GM19395 (cell line): ENCODE data around the gene NMRK2.

Source experiments
- ATAC-seq: cut with Tn5 transposase; IDR thresholded peaks from one replicate; pipeline ENCODE4 v1.9.1; 2021; ENCODE audit warnings: mild to moderate bottlenecking, moderate library complexity; ENCODE audit not compliant: unreplicated experiment

NMRK2 gene

GRCh38 chr19:3980353-3981251 is 47.7 kb downstream of the NMRK2 start:
- no peak for ATAC-seq

DNA sequence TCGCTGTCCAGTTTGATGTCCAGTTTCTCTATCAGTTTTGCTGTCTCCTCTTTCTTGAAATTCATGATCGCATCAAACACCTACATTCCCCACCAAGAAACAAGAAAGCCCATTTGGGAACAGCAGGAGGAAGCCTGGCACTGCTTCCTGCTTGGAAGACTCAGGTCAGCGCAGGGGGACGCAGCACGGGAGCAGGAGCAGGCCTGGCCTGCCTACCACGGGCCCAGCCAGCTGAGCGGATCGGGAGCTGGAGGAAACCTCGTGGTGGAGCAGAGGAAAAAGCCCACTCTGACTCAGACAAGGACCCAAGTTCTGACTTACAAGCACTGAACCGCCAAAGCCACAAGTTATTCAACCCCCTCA is 48.5 kb downstream of the NMRK2 start:
- ATAC-seq = no peak

DNA sequence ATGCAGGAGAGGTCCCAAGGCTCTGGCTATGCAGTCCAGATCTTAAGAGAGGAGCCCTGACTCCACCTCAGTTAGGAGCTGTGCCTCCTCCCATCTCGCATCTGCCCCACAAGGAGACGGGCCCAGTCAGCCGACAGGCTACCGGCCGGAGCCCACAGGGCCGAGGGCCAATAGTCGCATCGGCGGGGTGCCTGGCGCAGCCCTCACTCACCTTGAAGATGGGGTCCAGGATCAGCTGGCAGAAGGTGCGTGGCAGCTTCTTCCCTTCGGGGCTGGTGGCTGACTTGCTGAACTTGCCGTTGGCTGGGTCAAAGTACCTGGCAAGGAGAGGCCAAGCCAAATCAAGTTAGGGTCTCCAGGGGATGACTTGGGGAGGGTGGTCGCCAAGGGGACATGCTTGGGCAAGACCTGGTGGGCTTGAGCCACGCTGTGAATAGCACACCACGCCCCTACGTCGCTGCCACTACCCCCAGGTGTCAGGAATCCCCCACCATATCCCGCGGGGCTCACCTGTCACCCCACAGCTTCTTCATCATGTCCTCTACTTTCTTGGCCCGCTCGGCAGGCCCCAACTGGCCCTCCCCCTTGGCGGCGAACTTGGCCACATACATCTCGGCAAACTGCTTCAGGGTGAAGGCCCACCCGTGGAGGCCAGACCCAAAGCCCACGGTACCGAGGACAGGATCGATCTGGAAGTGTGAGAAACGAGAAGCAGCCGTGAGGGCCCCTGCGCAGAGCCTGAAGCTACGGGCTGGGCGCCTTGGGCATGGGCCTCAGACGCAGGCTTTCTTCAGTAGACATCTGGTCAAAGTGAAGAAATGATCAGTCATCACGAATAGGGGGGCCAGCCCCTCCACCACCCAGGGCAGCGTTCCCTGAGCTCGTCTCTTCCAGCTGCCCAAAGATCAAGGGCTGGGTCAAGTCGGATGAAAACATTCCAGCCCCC is 49.1 kb downstream of the NMRK2 start:
- no peak for ATAC-seq

GRCh38 chr19:3982701-3983541 is 50.1 kb downstream of the NMRK2 start:
- ATAC-seq = no peak

GRCh38 chr19:3983542-3983914 is 50.7 kb downstream of the NMRK2 start:
- no peak for ATAC-seq

DNA sequence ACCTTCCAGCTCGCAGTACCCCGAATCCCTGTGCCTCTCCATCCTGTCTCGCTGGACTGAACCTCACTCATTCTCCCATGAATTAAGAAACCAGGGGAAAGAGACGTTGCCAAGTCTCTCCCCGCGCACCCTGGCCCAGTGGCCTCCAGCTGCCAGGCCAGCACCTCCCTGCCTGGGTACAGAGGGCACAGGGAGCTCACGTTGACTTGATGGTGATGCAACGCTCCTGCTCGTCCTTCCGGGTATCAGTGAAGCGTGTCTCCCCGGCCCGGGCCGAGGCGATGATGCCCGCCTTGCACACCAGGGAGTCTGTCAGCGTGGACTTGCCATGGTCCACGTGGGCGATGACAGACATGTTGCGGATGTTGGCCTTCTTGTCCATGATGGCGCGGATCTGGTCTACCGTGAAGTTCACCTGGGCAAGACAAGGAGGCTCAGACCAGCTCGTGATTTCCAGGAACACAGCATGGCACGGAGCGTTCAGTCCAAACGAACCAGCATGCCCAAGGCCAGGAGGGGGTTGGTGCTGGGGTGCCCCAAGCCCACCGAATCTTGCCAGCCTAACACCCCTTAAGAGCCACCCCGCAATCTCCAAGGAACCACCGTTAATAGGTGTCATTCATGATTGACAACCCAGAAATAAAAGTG is 51.2 kb downstream of the NMRK2 start:
- no peak for ATAC-seq

- no peak for ATAC-seq
Observed at GRCh38 chr19:3984584-3984907, 51.7 kb downstream of the NMRK2 start.

DNA sequence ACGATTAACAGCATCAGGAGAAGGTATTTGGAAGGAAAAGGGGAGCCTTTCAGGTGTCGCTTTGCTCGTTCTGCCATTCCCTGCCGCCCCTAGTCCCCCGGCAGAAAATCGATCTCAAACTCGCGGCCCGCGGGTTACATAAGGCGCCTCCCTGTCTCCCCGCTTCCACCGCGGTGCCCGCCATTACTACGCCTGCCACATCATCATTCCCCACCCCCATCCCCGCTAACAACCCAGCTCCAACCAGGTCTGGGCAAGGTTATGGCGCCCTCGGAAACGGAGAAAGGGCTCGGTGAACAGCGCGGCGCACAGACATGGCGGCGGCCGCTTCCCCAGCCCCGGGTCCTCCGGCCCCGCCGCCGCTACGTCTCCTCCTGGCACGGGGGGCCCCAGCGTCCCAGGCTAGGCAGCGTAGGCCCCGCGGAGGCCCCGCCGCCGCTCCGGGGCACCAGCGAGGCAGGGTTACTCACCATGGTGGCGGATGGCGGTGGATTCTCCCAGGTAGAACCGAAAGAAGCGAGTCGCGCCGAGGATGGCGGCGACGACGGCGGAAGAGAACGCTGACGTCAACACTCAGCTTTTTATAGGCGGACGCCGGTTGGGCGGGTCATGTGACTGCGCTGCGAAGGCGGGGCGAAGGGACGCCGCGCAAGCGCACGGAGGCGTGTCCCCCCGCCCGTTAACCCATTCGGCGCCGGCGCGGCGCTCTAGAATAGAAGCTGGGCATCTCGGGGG is 52.2 kb downstream of the NMRK2 start, which contains the start of gene EEF2:
EEF2 (minus strand) TSS at position 556 of the 735 bp plus-strand sequence; CDS start at position 473, 83 bp downstream.
- ATAC-seq = peak; percentile 55

DNA sequence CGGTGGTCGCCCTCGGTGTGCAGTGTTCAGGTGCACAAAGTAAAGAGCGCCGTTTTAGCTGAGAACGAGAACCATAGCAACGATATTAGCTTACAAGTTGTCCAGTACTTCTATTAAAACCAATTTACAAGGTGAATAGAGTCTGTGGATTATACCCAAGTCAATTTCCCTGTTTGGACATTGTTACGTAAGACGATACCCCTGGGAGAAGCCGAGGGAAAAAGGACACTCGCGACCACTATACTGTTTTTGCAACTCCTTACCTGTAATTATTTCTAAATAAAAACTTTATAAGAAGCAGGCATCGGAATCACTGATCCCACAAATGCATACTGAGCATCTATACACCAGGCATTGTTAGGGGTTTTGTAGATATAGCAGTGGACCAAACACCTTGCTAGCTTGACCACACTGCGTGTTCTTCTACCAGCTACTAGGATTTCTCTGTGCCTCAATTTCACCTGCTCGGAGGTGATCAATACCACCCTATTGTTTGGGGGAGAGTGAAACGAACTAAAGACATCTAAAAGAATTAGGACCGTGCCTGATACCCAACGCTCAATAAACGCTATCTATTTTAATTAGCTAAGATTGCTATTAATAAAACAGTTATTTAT is 52.9 kb downstream of the NMRK2 start:
- no peak for ATAC-seq

DNA sequence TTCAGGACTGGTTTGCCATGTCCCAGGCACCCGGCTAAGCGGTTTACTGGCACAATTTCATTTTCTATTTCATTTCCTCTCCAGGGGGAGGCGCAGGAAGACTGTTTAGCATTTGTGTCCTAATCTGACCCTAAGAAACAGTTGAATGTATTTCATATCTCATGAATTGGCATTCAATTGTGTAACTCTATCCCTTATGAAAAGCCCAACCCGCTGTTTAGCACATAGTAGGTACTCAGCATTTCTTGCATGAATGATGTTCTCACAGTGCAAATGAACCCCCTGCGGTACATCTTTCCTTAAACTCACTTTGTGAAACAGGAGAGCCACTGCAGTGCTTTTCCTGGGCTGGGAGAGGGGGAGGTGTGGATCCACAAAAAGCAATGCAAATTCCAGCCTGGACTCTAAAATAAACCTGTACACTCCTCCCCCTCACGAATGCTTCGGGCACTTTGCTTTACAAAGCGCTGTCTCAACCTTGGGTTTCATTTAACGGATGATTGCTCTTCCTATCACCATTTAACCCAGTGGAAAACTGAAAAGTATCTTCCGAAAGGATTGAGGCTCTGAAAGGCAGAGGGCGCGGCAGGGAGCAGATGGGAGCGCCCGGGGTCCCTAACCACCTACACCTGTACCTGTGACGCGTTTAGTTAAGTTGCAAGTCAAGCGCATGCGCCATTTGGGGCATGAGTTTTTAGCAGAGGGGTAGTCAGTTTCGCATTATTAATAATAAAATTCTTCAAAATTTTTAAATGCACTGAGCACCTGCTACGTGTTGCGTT is 53.6 kb downstream of the NMRK2 start:
- no peak for ATAC-seq

GRCh38 chr19:3987619-3988371 is 54.9 kb downstream of the NMRK2 start:
- no peak for ATAC-seq

GRCh38 chr19:3990815-3991117 is 57.9 kb downstream of the NMRK2 start:
- ATAC-seq = no peak
